Aorta (tissue), 5 donors: ENCODE measurements around the gene RSPRY1. TPM values are rescaled to one million over a fixed set of nuclear protein-coding genes. Genes with fewer than 3 reads are reported as not detected.

ENCODE experiments used
- ATAC-seq: fragments of 200-7000 bp; cut with Tn5 transposase; one replicate; pipeline ENCODE4 v1.9.1; 2022; ENCODE audit warnings: moderate library complexity; ENCODE audit not compliant: low FRiP score
- DNase-seq, 2 donors: peaks; one replicate each; pipeline ENCODE4 v3.0.0-alpha.2; 2020
- H3K27ac ChIP-seq, 2 donors: one replicate each; pipeline ENCODE4 v1.5.1; 2013; ENCODE audit warnings: low read length in 2 of 2, mild to moderate bottlenecking in 2 of 2, moderate library complexity in 2 of 2, control low read depth in 1 of 2, inconsistent platforms in 1 of 2, low read depth in 1 of 2
- H3K27me3 ChIP-seq, 2 donors: one replicate each; pipeline ENCODE4 v1.6.1; 2013; ENCODE audit warnings: control low read depth in 1 of 2, low read length in 1 of 2, mild to moderate bottlenecking in 1 of 2, moderate library complexity in 1 of 2; ENCODE audit not compliant: insufficient read depth in 2 of 2, control insufficient read depth in 1 of 2
- H3K36me3 ChIP-seq, 2 donors: one replicate each; pipeline ENCODE4 v1.6.1; 2013; ENCODE audit warnings: control low read depth in 1 of 2, low read length in 1 of 2, mild to moderate bottlenecking in 1 of 2; ENCODE audit not compliant: insufficient read depth in 2 of 2, control insufficient read depth in 1 of 2
- H3K4me1 ChIP-seq, 2 donors: one replicate each; pipeline ENCODE4 v1.6.1; 2013; ENCODE audit warnings: low read length in 2 of 2, control low read depth in 1 of 2, mild to moderate bottlenecking in 1 of 2, moderate library complexity in 1 of 2; ENCODE audit not compliant: insufficient read depth in 2 of 2, control insufficient read depth in 1 of 2
- H3K4me3 ChIP-seq, 2 donors: one replicate each; pipeline ENCODE4 v1.5.1; 2013; ENCODE audit warnings: low read length in 2 of 2, control low read depth in 1 of 2, mild to moderate bottlenecking in 1 of 2
- H3K9me3 ChIP-seq: one replicate; pipeline ENCODE4 v1.6.1; 2013; ENCODE audit warnings: mild to moderate bottlenecking, low read length; ENCODE audit not compliant: control insufficient read depth
- WGBS, 2 donors: extraction: QIAGEN DNeasy Blood & Tissue Kit; methylation state at CpG; one replicate each; pipeline ENCODE4 v1.1.7; 2013; 5-methylcytosine and 5-hydroxymethylcytosine counted together
- intact Hi-C, 2 donors: fragments of 100-400 bp; cut with DNase I; formaldehyde crosslinking; loops; one replicate each; pipeline versions ENCODE4 v1.14.2 to v1.15.0; 2022
- polyA plus RNA-seq, 2 donors: library from polyadenylated mRNA; stranded (reverse); fragments of 200-250 nt; gene quantifications; one replicate each; pipeline ENCODE4 v1.2.3, GENCODE V29; 2013
- total RNA-seq, 2 donors: library from RNA; stranded (reverse); fragmentation: NEBNext Ultra II Directional; extraction: Animal tissue kit (Norgen Biotek cat#: 25700); gene quantifications; one replicate each; pipeline ENCODE4 v1.2.1, GENCODE V29; 2021
- donor health status: healthy with polysubstance abuse.
- donor health status: Bipolar disorder and iron deficiency.
- donor health status: DM: no; HTN: no; CAD: no.
- donor health status: DM: no; HTN: no; CAD: no.
- donor health status: DM: yes; HTN: yes; CAD: no.

RSPRY1 gene
- total and polyA plus RNA-seq, 4 donors = 10.4 to 32.5 (median 21.8) TPM

- Histone ChIP-seq H3K27ac (no peak overlapping the region), H3K27me3 (no peaks in the 10 kb centered on the region), H3K4me1 (no peaks in the 10 kb centered on the region), H3K36me3 (peaks cover 5% of the 10 kb centered on the region in 2 donors), H3K4me3 (no peak overlapping the region), H3K9me3 (no peaks in the 10 kb centered on the region)
- WGBS, 2 donors = 83 to 89% methylated on average over 1 of the region's 1 CpG
- DNase-seq (no peak), ATAC-seq (no peak)
- intact Hi-C loops = no loop called here
Observed at GRCh38 chr16:57213462-57213861, 27.3 kb downstream of the RSPRY1 start.

- no peaks in the 10 kb centered on the region for H3K27me3 ChIP-seq
- no peaks in the 10 kb centered on the region for H3K9me3 ChIP-seq
- 85 to 86% methylated on average over 2 of the region's 2 CpGs for WGBS, 2 donors
- intact Hi-C loops = no loop called here
- DNase-seq (no peak), ATAC-seq (no peak)
- H3K36me3 ChIP-seq = peaks cover 7 to 8% of the 10 kb centered on the region in 2 donors
- no peaks in the 10 kb centered on the region for H3K4me1 ChIP-seq
- H3K27ac ChIP-seq = no peak overlapping the region
- H3K4me3 ChIP-seq = no peak overlapping the region
Observed at GRCh38 chr16:57216968-57217367, 30.8 kb downstream of the RSPRY1 start.

GRCh38 chr16:57223057-57223456, 36.9 kb downstream of the RSPRY1 start:
- DNase-seq = no peak
- WGBS, 2 donors = 95 to 97% methylated on average over 1 of the region's 1 CpG
- Histone ChIP-seq H3K9me3 (no peaks in the 10 kb centered on the region), H3K27ac (no peak overlapping the region), H3K4me3 (no peak overlapping the region), H3K27me3 (no peaks in the 10 kb centered on the region), H3K4me1 (no peaks in the 10 kb centered on the region), H3K36me3 (peaks cover 11 to 15% of the 10 kb centered on the region in 2 donors)
- ATAC-seq = no peak
- intact Hi-C loops = no loop called here

- peaks cover 11 to 15% of the 10 kb centered on the region in 2 donors for H3K36me3 ChIP-seq
Observed at GRCh38 chr16:57224651-57225335, 38.7 kb downstream of the RSPRY1 start.

GRCh38 chr16:57225978-57226377, 39.8 kb downstream of the RSPRY1 start:
- Histone ChIP-seq H3K27ac (no peak overlapping the region), H3K9me3 (no peaks in the 10 kb centered on the region), H3K4me3 (no peak overlapping the region), H3K27me3 (no peaks in the 10 kb centered on the region), H3K36me3 (peaks cover 8 to 11% of the 10 kb centered on the region in 2 donors), H3K4me1 (no peaks in the 10 kb centered on the region)
- DNase-seq (no peak), ATAC-seq (no peak)
- 94 to 96% methylated on average over 7 of the region's 7 CpGs for WGBS, 2 donors
- intact Hi-C loops = no loop called here

More at GRCh38 chr16:57224651-57225335, 38.7 kb downstream of the RSPRY1 start:
- Histone ChIP-seq H3K27me3 (no peaks in the 10 kb centered on the region), H3K9me3 (no peaks in the 10 kb centered on the region), H3K27ac (no peak overlapping the region), H3K4me3 (no peak overlapping the region), H3K4me1 (no peaks in the 10 kb centered on the region)
- WGBS, 2 donors = 92 to 95% methylated on average over 6 of the region's 6 CpGs
- no peak for DNase-seq
- no peak for ATAC-seq
- intact Hi-C loops = no loop called here

- no peak overlapping the region for H3K4me3 ChIP-seq
Observed at GRCh38 chr16:57226701-57227621, 40.8 kb downstream of the RSPRY1 start.

GRCh38 chr16:57229079-57229478, 43.0 kb downstream of the RSPRY1 start:
- intact Hi-C loops = no loop called here
- H3K27me3 ChIP-seq = no peaks in the 10 kb centered on the region
- H3K36me3 ChIP-seq = peaks cover 14 to 19% of the 10 kb centered on the region in 2 donors
- no peaks in the 10 kb centered on the region for H3K4me1 ChIP-seq
- WGBS, 2 donors = 85 to 88% methylated on average over 1 of the region's 1 CpG
- ATAC-seq (no peak), DNase-seq (no peak)
- no peaks in the 10 kb centered on the region for H3K9me3 ChIP-seq
- H3K4me3 ChIP-seq = no peak overlapping the region
- H3K27ac ChIP-seq = no peak overlapping the region

More at GRCh38 chr16:57226701-57227621, 40.8 kb downstream of the RSPRY1 start:
- Histone ChIP-seq H3K4me1 (no peaks in the 10 kb centered on the region), H3K27ac (no peak overlapping the region), H3K36me3 (peaks cover 11 to 12% of the 10 kb centered on the region in 2 donors), H3K9me3 (no peaks in the 10 kb centered on the region), H3K27me3 (no peaks in the 10 kb centered on the region)
- WGBS, 2 donors = 85 to 87% methylated on average over 4 of the region's 4 CpGs
- DNase-seq (no peak), ATAC-seq (no peak)
- intact Hi-C loops = no loop called here

- DNase-seq (no peak), ATAC-seq (no peak)
- Histone ChIP-seq H3K9me3 (no peaks in the 10 kb centered on the region), H3K27me3 (no peaks in the 10 kb centered on the region), H3K36me3 (peaks cover 15 to 19% of the 10 kb centered on the region in 2 donors), H3K27ac (no peak overlapping the region), H3K4me1 (no peaks in the 10 kb centered on the region), H3K4me3 (no peak overlapping the region)
- 88 to 98% methylated on average over 3 of the region's 3 CpGs for WGBS, 2 donors
- intact Hi-C loops = no loop called here
Observed at GRCh38 chr16:57231821-57232350, 45.8 kb downstream of the RSPRY1 start.
